Stomach (tissue), 9 donors: ENCODE data around the gene ACYP2. TPM values are rescaled to one million over a fixed set of nuclear protein-coding genes. Genes with fewer than 3 reads are reported as not detected.
"Not testable (repeated sequence)": the region's sequence is repeated elsewhere in the genome, so short reads cannot be mapped to it uniquely, and the experiment has no call there.

Source experiments
- DNase-seq, 2 donors: peaks; one replicate each; pipeline versions ENCODE4 v3.0.0 to v3.0.0-alpha.2; 2013 to 2019
- H3K27ac ChIP-seq, 5 donors: fragments of 200-600 bp in 4 of 5; sonication (generic) in 4 of 5; one replicate each; pipeline ENCODE4 v1.5.1; 2013 to 2019; ENCODE audit warnings: mild to moderate bottlenecking in 1 of 5, moderate library complexity in 1 of 5
- H3K27me3 ChIP-seq, 3 donors: fragments of 200-600 bp; sonication (generic); one replicate each; pipeline ENCODE4 v1.5.1; 2017 to 2019; ENCODE audit warnings: mixed run types in 1 of 3
- H3K36me3 ChIP-seq, 4 donors: fragments of 200-600 bp; sonication (generic); 1 replicate in 3 of 4; 2 replicates in 1 of 4; pipeline ENCODE4 v1.5.1; 2016 to 2019
- H3K4me1 ChIP-seq, 4 donors: fragments of 200-600 bp; sonication (generic); one replicate each; pipeline ENCODE4 v1.5.1; 2016 to 2019
- H3K4me3 ChIP-seq, 4 donors: fragments of 200-600 bp; sonication (generic) in 3 of 4; one replicate each; pipeline ENCODE4 v1.5.1; 2016 to 2019; ENCODE audit warnings: mild to moderate bottlenecking in 1 of 4
- H3K9me3 ChIP-seq, 4 donors: fragments of 200-600 bp; sonication (generic); one replicate each; pipeline ENCODE4 v1.5.1; 2016 to 2019
- CTCF ChIP-seq, 7 experiments: fragments of 450-650 bp in 4 of 7; fragments of 200-600 bp in 3 of 7; sonication (generic) in 3 of 7; IDR thresholded peaks; one replicate each; pipeline ENCODE4 v1.5.1; 2016 to 2019; ENCODE audit warnings: antibody characterized with exemption in 7 of 7, control low read depth in 2 of 7, mild to moderate bottlenecking in 1 of 7
- EP300 ChIP-seq: sonication (generic); formaldehyde crosslinking; IDR thresholded peaks from one replicate; pipeline ENCODE4 v1.6.1; 2017; ENCODE audit warnings: antibody characterized with exemption
- POLR2A ChIP-seq, 4 donors: fragments of 450-650 bp; IDR thresholded peaks; one replicate each; pipeline ENCODE4 v1.6.1; 2016; ENCODE audit warnings: antibody characterized with exemption in 4 of 4, control low read depth in 2 of 4, mild to moderate bottlenecking in 1 of 4, moderate library complexity in 1 of 4
- POLR2AphosphoS5 ChIP-seq, 3 donors: sonication (generic); formaldehyde crosslinking; IDR thresholded peaks; one replicate each; pipeline ENCODE4 v1.6.1; 2016; ENCODE audit warnings: antibody characterized with exemption in 3 of 3
- WGBS, 5 donors: extraction: QIAGEN DNeasy Blood & Tissue Kit in 3 of 5; methylation state at CpG; one replicate each; pipeline versions ENCODE4 v1.1.5 to v1.1.7; 2013 to 2018; 5-methylcytosine and 5-hydroxymethylcytosine counted together
- intact Hi-C: fragments of 100-400 bp; cut with DNase I; formaldehyde crosslinking; loops from one replicate; pipeline ENCODE4 v1.15.1; 2023; ENCODE audit warnings: low total_unique reads
- polyA plus RNA-seq, 3 donors: library from polyadenylated mRNA; stranded (reverse); fragments of 200-250 nt; gene quantifications; one replicate each; pipeline ENCODE4 v1.2.3, GENCODE V29; 2013
- total RNA-seq, 5 donors: library from RNA; depleted of rRNA; stranded (reverse); fragments of >200 nt; gene quantifications; one replicate each; pipeline versions ENCODE4 v1.1.0 to v1.2.3, GENCODE V29; 2014 to 2016
- donor health status: healthy with polysubstance abuse.
- donor health status: Bipolar disorder and iron deficiency.
- donor health status: healthy.

The ACYP2 gene
- total and polyA plus RNA-seq, 8 donors = 4.3 to 42.0 (median 21.7) TPM

- no peaks in the 10 kb centered on the region for H3K9me3 ChIP-seq
- no peak overlapping the region for H3K27ac ChIP-seq
- DNase-seq = peak in 1 of 2 donors; percentile 31
- TF ChIP-seq CTCF (IDR thresholded peaks at IDR 0.05) (no peak), EP300 (no peak), POLR2AphosphoS5 (IDR thresholded peaks at IDR 0.05) (no peak), POLR2A (IDR thresholded peaks at IDR 0.05) (no peak)
- intact Hi-C loops = no loop called here
- WGBS, 5 donors = 49 to 65% (median 58%) methylated on average over 9 of the region's 9 CpGs
- H3K4me3 ChIP-seq = peak overlapping the region in 3 of 4 donors; percentile 7 to 20 (median 19)
- H3K27me3 ChIP-seq = no peaks in the 10 kb centered on the region
- no peaks in the 10 kb centered on the region for H3K4me1 ChIP-seq
- no peaks in the 10 kb centered on the region for H3K36me3 ChIP-seq
Observed at GRCh38 chr2:54290356-54291025, 175.1 kb downstream of the ACYP2 start.

GRCh38 chr2:54294665-54295064, 179.2 kb downstream of the ACYP2 start:
- WGBS, 5 donors = 84 to 100% (median 100%) methylated on average over 2 of the region's 2 CpGs
- H3K4me1 ChIP-seq, H3K36me3 ChIP-seq, H3K27ac ChIP-seq, H3K9me3 ChIP-seq, DNase-seq, H3K27me3 ChIP-seq, H3K4me3 ChIP-seq, intact Hi-C loops: not testable (repeated sequence)

- DNase-seq = no peak
- Histone ChIP-seq H3K27me3 (no peaks in the 10 kb centered on the region), H3K4me1 (no peaks in the 10 kb centered on the region), H3K4me3 (no peak overlapping the region), H3K9me3 (no peaks in the 10 kb centered on the region), H3K36me3 (no peaks in the 10 kb centered on the region), H3K27ac (no peak overlapping the region)
- 84 to 90% (median 86%) methylated on average over 5 of the region's 5 CpGs for WGBS, 5 donors
- TF ChIP-seq EP300 (no peak), POLR2A (IDR thresholded peaks at IDR 0.05) (no peak), POLR2AphosphoS5 (IDR thresholded peaks at IDR 0.05) (no peak), CTCF (IDR thresholded peaks at IDR 0.05) (no peak)
- intact Hi-C loops = no loop called here
Observed at GRCh38 chr2:54295911-54296310, 180.5 kb downstream of the ACYP2 start.

GRCh38 chr2:54298514-54298913, 183.1 kb downstream of the ACYP2 start:
- no peaks in the 10 kb centered on the region for H3K4me1 ChIP-seq
- WGBS, 5 donors = 90 to 98% (median 92%) methylated on average over 5 of the region's 5 CpGs
- no peak for TF ChIP-seq POLR2AphosphoS5 (IDR thresholded peaks at IDR 0.05)
- no peak for TF ChIP-seq CTCF (IDR thresholded peaks at IDR 0.05)
- no peak for TF ChIP-seq POLR2A (IDR thresholded peaks at IDR 0.05)
- no peak for TF ChIP-seq EP300
- no peak overlapping the region for H3K27ac ChIP-seq
- no peak overlapping the region for H3K4me3 ChIP-seq
- no peaks in the 10 kb centered on the region for H3K36me3 ChIP-seq
- no peaks in the 10 kb centered on the region for H3K9me3 ChIP-seq
- no peaks in the 10 kb centered on the region for H3K27me3 ChIP-seq
- DNase-seq = no peak
- intact Hi-C loops = no loop called here

- Histone ChIP-seq H3K27me3 (no peaks in the 10 kb centered on the region), H3K4me3 (no peak overlapping the region), H3K36me3 (no peaks in the 10 kb centered on the region), H3K9me3 (no peaks in the 10 kb centered on the region), H3K27ac (no peak overlapping the region), H3K4me1 (no peaks in the 10 kb centered on the region)
- no peak for TF ChIP-seq EP300
- TF ChIP-seq POLR2A (IDR thresholded peaks at IDR 0.05) = no peak
- TF ChIP-seq POLR2AphosphoS5 (IDR thresholded peaks at IDR 0.05) = no peak
- no peak for TF ChIP-seq CTCF (IDR thresholded peaks at IDR 0.05)
- DNase-seq = no peak
- intact Hi-C loops = no loop called here
Observed at GRCh38 chr2:54303631-54304030, 188.2 kb downstream of the ACYP2 start.
